Measurements from ENCODE around the gene MYL6.

The MYL6 gene

DNA sequence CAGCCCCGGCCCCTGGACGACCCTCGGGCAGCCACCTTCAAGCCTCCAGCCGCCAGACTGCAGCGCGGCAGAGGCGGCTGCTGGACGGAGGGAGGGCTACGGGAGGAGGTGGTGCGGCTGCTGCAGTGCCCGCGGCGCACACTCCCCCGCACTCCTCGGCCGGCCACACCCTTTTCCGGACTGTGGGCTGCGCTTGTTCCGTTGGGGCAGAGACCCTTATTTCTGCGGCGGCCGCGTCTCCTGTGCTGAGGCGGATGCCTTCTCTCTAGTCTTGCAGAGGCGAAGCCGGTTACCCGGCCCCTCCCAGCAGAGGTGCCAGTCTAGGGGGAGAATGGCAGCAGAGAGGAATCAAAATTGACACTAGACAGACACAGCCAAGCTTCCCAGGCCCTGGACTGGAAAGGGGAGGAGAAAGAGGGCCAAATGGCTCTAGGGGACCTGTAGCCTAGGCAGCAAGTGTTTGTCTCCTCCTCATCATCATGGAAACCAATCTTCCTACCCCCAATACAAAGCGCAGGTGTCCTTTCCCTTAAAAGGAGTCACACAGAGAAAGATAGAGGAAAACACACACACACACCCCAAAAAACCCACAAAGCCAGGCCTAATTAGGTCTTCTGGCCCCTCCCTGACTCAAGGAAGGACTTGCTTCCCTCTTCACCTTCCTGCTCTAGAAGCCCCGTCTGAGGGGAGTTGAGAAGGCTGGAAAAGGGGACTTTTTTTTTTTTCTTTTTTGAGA is 28.8 kb upstream of the MYL6 start:
- DNase-seq (ENCODE audit: low read depth in 4 of 4, low spot score in 1 of 4), result peak in 2 of 4 experiments; percentile 5 to 56

DNA sequence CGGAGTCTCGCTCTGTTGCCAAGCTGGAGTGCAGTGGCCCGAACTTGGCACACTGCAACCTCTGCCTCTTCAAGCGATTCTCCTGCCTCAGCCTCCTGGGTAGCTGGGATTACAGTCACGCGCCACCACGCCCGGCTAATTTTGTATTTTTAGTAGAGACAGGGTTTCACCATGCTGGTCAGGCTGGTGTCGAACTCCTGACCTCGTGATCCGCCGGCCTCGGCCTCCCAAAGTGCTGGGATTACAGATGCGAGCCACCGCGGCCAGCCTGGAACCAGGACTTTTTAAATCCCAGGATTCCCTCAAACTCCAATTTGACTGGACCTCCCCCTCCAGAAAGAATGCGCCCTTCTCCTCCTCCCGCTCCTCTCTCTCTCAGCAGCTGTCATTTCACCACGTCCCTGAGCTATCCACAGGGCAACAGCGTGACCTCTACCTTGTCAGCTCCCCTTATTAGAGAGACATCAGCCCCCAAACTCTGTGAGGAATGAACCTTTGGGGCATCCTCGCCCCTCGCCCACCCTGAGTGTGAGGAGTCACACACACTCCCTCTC is 28.1 kb upstream of the MYL6 start:
- DNase-seq (ENCODE audit: low read depth in 4 of 4, low spot score in 1 of 4), result no peak

DNA sequence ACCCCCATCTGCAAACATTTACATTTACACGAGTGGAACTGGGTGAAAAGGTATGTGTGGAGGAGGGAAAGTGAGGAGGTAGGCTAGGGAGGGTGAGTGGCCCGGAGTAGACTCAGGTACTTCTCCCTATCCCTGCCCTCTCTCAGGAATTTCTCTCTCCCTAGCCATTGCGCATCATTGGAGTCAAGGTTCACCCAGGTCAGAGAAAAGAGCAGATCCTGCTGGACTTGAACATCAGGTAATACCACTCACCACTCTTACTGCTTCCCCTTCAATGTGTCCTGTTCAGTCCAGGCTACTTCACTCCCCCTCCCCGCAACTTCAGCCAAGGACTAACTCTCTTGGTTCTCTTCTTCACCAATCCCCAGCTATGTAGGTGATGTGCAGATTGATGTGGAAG is 27.3 kb upstream of the MYL6 start:
- DNase-seq (ENCODE audit: low read depth in 4 of 4, low spot score in 1 of 4), result no peak

DNA sequence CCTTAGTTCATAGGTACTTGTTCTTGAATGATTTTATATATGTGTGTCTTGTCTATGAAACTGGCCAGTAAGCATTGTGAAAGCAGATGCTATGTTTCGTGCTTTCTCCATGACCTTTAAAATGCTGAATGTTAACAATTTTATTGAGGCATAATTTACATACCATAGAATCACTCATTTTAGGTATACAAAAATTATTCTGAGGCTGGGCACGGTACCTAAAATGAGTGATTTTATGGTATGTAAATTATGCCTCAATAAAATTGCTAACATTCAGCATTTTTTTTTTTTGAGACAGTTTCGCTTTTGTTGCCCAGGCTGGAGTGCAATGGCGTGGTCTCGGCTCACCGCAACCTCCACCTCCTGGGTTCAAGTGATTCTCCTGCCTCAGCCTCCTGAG is 23.3 kb upstream of the MYL6 start:
- no peak for DNase-seq (ENCODE audit: low read depth in 4 of 4, low spot score in 1 of 4)

DNA sequence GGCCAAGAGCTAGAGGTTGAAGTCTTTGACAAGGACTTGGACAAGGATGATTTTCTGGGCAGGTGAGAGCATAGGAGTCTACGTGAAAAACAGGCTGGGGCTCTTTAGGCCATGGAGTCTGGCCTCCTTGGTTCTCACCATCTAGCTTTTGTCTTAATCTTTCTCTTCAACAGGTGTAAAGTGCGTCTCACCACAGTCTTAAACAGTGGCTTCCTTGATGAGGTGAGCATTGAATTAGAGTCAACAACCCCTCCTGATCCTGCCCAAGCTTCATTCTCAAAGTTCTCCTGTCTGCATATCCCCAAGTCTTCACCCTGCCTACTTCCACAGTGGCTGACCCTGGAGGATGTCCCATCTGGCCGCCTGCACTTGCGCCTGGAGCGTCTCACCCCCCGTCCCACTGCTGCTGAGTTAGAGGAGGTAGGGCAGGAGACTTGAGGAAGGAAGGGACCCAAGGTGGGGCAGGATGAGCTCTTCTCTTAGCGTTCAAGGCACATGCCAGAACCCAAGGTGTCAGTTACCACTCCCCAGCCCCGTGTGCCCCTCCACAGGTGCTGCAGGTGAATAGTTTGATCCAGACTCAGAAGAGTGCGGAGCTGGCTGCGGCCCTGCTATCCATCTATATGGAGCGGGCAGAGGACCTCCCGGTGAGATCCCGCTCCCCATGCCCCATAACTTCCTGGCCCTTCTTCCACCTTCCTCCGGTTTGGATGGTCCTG is 20.1 kb upstream of the MYL6 start:
- DNase-seq (ENCODE audit: low read depth in 4 of 4, low spot score in 1 of 4), result no peak

DNA sequence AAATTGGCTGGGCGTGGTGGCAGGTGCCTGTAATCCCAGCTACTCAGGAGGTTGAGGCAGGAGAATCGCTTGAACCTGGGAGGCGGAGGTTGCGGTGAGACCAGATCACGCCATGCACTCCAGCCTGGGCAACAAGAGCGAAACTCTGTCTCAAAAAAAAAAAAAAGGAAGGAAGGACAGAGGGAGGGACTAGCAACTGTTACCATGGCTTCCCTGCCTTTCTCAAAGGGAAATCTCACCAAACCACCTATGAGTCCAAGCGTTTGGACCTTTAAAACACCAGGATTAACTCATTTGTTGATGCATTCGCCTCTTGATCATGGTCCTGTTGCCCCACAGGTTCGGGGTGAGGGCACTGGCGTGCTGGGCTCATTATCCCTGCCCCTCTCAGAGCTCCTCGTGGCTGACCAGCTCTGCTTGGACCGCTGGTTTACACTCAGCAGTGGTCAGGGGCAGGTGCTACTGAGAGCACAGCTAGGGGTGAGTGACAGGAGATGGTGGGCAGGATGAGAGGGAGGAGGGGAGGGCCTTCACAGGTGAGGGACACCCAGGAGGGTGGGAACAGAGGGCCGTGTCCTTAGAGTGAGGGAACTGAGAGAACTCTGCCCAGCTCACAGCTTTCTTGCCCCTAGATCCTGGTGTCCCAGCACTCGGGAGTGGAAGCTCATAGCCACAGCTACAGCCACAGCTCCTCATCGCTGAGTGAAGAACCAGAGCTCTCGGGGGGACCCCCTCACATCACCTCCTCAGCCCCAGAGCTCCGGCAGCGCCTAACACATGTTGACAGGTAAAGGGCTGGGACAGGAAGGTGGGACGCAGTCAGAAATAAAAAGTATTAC is 16.0 kb upstream of the MYL6 start:
- DNase-seq (ENCODE audit: low read depth in 4 of 4, low spot score in 1 of 4), result no peak

DNA sequence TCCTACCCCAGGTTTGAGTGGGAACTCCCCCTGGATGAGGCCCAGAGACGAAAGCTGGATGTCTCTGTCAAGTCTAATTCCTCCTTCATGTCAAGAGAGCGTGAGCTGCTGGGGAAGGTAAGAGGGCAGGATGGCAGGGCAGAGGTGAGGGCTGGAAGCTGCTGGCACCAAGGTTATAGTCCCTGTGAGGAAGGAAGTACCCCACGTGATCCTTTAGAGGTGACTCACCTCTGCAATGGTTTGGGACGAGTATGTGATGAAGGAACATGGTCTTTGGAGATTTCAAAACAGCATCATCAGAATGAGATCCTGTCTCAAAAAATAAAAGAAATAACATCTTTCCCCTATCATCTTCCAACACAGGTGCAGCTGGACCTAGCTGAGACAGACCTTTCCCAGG is 14.9 kb upstream of the MYL6 start:
- DNase-seq (ENCODE audit: low read depth in 4 of 4, low spot score in 1 of 4), result no peak

DNA sequence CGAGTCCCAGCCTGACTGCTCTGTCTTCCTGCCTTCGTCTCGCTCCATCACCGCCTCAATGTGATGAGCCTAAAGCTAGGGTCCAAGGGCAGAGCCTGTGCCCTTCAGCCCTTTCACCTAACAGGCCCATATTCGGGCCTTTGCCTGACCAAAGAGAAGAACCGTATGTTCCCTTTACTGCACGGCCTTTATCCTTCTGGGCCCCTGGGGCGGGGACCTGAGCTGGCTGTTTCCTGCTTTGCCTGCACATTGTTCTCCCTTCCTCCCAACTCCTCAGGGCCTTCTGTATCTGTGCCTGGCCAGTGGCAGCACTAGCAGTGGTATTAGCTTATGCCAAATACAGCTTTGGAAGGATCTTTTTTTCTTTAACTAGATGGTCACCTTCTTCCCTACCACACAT is 14.3 kb upstream of the MYL6 start:
- DNase-seq (ENCODE audit: low read depth in 4 of 4, low spot score in 1 of 4), result no peak

DNA sequence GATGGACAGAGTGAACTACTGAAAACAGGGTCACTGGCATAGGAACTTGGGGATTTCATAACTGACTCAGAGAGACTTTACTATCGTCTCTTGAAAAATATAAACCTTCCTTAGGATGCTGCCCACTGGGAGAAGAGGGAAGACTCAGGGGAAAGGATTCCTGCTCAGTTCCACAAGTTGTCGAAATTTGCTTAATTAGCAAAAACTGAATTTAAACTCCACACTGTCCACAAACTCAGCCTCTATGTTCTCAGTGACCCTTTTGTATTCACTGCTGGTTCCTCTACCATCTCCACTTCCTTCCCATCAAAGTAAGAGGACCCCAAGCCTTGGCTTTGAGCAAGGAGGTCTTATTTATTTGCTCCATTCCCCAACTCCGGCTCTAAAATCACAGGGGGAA is 12.9 kb upstream of the MYL6 start:
- no peak for DNase-seq (ENCODE audit: low read depth in 4 of 4, low spot score in 1 of 4)

DNA sequence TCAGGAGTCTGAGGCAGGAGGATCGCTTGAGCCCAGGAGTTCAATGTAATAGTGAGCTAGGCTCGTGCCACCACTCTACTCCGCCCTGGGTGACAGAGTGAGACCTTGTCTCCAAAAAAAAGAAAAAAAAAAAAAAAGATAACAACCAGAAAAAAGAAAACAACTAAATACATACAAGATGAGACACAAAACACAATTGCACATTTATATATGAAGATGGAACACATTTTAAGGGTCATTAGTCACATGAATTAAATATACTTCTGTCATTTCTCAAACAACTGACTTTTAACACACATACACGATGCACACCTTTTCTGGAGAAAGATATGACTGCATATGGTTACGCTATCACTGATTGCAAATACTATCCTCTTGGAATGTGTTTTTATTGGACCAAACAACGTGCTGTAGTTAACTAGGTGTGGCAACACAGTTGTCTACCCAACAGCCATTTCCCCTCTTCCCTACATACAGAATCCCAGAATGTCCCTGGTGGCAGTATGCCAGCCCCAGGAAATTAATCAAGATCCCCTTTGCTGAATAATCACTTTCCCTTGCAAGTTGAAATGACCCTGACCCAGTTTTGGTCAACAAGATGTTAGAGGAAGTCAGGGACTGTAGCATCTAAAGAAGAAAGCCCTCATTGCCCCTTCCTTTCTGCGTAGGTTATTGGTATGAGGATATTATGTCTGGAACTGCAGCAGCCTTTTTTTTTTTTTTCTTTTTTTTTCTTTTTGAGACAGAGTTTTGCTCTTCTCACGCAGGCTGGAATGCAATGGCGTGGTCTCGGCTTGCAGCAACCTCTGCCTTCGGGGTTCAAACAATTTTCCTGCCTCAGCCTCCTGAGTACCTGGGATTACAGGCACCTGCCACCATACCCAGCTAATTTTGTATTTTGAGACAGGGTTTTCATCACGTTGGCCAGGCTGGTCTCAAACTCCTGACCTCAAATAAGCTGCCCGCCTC is 11.4 kb upstream of the MYL6 start:
- DNase-seq (ENCODE audit: low read depth in 4 of 4, low spot score in 1 of 4), result no peak

DNA sequence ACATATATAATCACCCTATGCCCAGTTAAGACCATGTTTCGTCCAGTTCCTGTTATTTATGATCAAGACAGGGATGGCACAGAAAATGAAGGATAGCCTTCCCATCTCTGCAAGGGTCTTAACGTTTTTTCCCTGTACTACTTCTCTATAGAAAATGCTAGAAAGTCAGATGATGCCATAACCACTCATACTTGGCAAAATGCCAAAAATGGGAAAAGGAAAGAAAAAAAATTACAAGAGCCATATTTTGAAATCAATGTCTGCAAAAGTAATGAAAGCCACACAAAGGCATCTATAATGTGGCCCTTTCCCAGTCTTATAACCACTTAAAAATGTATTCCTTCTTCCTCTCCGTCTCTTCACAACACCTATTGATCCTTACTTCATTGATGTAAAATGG is 7.6 kb upstream of the MYL6 start:
- DNase-seq (ENCODE audit: low read depth in 4 of 4, low spot score in 1 of 4), result no peak

DNA sequence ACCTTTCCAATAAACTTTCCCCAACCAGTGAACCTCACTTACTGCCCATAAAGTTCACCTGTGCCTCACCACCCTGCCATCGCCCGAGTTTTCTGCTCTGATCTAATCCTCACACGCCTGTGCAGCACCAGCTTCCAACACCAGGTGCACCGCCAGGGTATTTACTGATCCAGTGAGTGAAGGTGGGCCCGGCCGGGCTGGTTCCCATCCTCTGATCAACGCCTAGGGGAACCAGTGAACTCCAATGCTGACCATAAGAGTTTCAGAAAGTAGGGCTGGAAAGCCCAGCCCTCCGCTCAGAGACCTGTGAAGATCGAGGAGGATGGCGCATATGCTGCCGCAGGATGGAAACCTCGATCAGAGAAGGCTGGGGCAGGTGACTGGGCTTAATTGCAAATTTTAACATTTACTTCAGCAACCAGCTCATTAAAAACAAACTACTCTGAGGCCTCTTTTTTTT is 6.5 kb upstream of the MYL6 start:
- DNase-seq (ENCODE audit: low read depth in 4 of 4, low spot score in 1 of 4), result peak; percentile 36 to 56 (median 44)

DNA sequence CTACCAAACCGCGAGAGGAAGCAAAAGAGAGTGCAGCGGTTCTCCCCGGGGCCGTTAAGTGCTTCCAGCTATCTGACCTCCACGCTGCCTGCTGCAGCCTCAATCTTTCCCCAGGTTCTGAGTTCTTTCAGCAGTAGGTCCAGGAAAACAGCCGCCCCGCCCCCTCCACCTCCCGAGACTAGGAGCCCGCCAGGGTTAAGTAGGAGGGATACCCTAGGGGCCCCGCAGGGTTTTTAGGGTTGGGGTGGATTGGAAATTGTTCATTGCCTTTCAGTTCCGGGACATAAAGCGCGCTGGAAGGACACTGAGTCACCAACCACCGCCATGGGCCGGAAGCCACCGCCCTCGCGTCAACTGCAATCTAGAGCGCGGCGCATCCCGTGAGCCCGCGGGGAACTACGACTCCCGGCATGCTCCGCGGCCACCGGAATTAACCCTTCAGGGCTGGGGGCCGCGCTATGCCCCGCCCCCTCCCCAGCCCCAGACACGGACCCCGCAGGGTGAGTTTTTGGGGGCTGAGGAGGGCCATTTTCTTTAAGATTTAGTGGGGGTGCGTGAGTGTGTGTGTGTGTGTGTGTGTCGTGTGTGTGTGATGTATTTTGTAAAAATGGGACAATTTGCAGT is 5.9 kb upstream of the MYL6 start, which contains the start of gene MYL6B:
Gene MYL6B, plus strand, starts transcription at position 456 of the 624 bp plus-strand sequence. CDS start 1,332 bp downstream, outside the sequence.
- peak; percentile 79 to 93 (median 88) for DNase-seq (ENCODE audit: low read depth in 4 of 4, low spot score in 1 of 4)

DNA sequence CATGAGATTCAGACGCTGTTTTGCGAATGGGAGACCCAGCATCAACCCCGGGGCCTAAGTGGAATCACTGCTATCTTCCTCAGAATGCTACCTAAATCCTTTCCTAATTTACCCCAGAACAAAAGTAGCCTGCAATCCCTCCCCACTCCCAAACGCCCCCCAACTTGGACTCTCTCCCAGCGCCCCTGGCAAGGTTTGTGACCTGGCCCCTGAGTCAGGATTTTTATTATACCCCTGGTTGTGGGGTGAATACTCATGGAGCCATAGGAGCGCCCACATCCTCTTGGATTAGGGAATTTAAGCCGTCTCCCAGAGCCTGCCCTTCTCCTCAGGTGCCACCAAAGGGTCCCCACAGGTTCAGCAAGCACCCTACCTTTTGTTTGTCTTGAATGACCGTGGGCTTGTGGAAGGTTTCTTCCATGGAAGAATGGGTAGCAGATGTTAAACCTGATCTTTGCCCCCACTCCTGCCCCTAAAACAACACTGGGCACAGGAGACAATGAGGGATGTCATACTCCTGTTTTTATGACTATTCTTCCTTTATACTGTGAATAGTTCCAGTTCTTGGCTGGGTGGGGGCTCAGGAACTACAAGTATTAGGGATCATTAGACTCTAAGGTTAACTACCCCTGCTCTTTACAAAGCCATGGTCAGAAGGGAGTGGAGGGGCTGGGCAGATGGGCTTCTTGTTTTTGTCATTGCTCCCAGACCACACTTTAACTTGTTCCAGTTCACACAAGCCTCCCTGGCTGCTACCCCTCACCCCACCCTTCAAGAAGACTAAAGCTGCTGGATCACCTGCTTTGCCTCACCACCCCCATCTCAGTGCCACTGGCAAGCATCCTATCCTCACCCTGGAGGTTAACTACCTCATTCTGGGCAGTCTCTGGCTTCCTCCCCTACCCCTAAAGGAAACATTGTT is 5.1 kb upstream of the MYL6 start:
- DNase-seq (ENCODE audit: low read depth in 4 of 4, low spot score in 1 of 4), result no peak

DNA sequence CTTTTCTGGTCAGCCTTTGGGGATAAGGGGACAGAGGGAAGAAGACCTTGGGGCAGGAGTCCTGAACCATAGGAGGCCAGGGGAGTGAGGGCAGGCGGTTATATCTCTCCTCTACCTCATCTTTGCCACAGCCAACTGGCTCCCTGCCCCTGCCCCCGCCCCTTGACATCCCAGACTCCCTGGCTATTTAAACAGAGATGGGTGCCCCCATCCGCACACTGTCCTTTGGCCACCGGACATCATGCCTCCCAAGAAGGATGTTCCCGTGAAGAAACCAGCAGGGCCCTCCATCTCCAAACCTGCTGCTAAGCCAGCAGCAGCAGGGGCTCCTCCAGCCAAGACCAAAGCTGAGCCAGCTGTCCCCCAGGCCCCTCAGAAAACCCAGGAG is 4.5 kb upstream of the MYL6 start:
- no peak for DNase-seq (ENCODE audit: low read depth in 4 of 4, low spot score in 1 of 4)

DNA sequence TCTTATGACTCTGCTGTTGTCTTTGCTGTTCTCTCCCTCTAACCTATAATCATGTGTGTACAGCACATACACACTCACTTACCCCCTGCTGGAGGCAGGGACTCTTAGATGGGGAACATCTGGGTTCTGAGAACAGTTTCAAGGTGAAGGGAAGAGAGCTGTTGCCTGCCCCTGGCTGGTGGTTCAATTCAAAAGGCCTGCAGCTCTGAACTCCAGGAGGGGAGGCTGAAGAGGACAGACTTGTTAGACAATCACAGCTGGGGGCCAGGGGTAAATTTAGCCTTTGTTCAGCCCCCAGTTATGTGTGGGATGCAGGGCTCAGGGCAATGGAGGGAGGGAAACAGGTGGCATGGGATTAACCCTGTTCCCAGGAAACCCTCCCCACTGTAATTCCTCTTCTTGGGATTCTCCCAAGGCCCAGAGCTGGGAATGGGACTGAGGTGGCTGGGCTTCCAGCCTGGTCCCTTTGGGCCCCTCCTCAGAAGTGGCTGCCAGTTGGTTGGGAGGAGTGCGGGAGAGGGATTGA is 3.9 kb upstream of the MYL6 start:
- no peak for DNase-seq (ENCODE audit: low read depth in 4 of 4, low spot score in 1 of 4)

DNA sequence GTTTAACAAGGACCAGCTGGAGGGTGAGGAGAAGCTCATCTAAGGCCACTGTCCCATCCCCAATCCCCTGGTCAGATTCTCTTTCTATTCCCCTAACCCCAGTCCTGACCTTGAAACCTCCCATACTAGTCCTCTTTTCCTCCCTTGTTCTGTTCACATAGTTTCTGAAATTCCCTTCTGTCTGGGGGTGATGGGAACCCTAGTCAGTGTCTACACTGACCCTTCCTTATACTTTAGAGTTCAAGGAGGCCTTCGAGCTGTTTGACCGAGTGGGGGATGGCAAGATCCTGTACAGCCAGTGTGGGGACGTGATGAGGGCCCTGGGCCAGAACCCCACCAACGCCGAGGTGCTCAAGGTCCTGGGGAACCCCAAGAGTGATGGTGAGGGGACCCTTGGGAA is 3.3 kb upstream of the MYL6 start:
- no peak for DNase-seq (ENCODE audit: low read depth in 4 of 4, low spot score in 1 of 4)

DNA sequence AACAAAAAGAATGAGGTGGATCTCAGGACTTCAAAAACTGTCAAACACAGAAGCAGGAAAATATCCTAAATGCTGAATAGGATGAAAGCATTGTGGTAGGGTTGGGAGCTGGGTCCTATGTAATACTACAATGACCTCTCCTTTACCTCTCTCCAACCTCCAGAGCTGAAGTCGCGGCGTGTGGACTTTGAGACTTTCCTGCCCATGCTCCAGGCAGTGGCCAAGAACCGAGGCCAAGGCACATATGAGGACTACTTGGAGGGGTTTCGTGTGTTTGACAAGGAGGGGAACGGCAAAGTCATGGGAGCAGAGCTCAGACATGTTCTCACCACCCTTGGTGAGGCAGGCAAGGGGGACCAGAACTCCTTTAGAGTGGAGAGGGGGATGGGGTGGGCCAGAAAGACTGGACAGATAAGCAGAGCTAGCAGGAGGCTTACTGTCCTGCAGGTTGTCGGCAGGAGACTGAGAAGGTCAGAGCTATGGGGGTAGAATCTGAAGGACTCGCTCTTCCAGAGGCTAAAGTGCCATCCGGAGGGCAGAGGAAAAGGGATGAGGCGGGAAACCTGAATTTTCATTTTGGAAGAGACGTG is 2.8 kb upstream of the MYL6 start:
- DNase-seq (ENCODE audit: low read depth in 4 of 4, low spot score in 1 of 4), result no peak

Data from stimulated activated CD4-positive, alpha-beta T cell treated with anti-CD3 and anti-CD28 coated beads, Interleukin-1b, Interleukin-23, amount 100 ng/mL, for 24 hours (primary cell).